Stimulated activated CD4-positive, alpha-beta T cell treated with anti-CD3 and anti-CD28 coated beads, Interleukin-1b, Interleukin-23, amount 100 ng/mL, for 4 hours (primary cell): ENCODE measurements around the gene YY2.
"Not testable (repeated sequence)": the region's sequence is repeated elsewhere in the genome, so short reads cannot be mapped to it uniquely, and the experiment has no call there.

Experiments
- DNase-seq, 2 donors: peaks; one replicate each; pipeline ENCODE4 v3.0.0-alpha.2; 2020; ENCODE audit warnings: low read depth in 2 of 2

YY2 gene

GRCh38 chrX:21855937-21856415 is at the start of gene YY2:
TSS of gene YY2 (plus strand) at chrX:21855987. CDS start at chrX:21856485, 498 bp downstream.
- no peak for DNase-seq

- DNase-seq: no peak
Observed at GRCh38 chrX:21806691-21807090, 49.1 kb upstream of the YY2 start.

GRCh38 chrX:21811832-21812231 is 44.0 kb upstream of the YY2 start:
- no peak for DNase-seq

GRCh38 chrX:21812628-21813027 is 43.2 kb upstream of the YY2 start:
- DNase-seq: no peak

- no peak for DNase-seq
Observed at GRCh38 chrX:21813612-21814368, 42.0 kb upstream of the YY2 start.

- DNase-seq: no peak
Observed at GRCh38 chrX:21816136-21816535, 39.7 kb upstream of the YY2 start.

- DNase-seq: not testable (repeated sequence)
Observed at GRCh38 chrX:21820170-21820569, 35.6 kb upstream of the YY2 start.

GRCh38 chrX:21821875-21822274 is 33.9 kb upstream of the YY2 start:
- no peak for DNase-seq

- no peak for DNase-seq
Observed at GRCh38 chrX:21831496-21831895, 24.3 kb upstream of the YY2 start.

- no peak for DNase-seq
Observed at GRCh38 chrX:21837056-21837455, 18.7 kb upstream of the YY2 start.

GRCh38 chrX:21838937-21839333 is 16.9 kb upstream of the YY2 start:
- no peak for DNase-seq

- DNase-seq: peak; percentile 62 to 75
Observed at GRCh38 chrX:21839334-21840192, 16.2 kb upstream of the YY2 start, which contains the start of gene MBTPS2. TSS of gene MBTPS2 (plus strand) at chrX:21839617. CDS start at chrX:21839735, 118 bp downstream.

- no peak for DNase-seq
Observed at GRCh38 chrX:21840193-21840545, 15.6 kb upstream of the YY2 start.

- DNase-seq: no peak
Observed at GRCh38 chrX:21843179-21843578, 12.6 kb upstream of the YY2 start.

- no peak for DNase-seq
Observed at GRCh38 chrX:21845096-21845495, 10.7 kb upstream of the YY2 start.

- no peak for DNase-seq
Observed at GRCh38 chrX:21847342-21847741, 8.4 kb upstream of the YY2 start.

- no peak for DNase-seq
Observed at GRCh38 chrX:21853578-21853977, 2.2 kb upstream of the YY2 start.

GRCh38 chrX:21856504-21856903 is 717 bp downstream of the YY2 start:
- DNase-seq: no peak

GRCh38 chrX:21863241-21863640 is 7.5 kb downstream of the YY2 start:
- no peak for DNase-seq

- no peak for DNase-seq
Observed at GRCh38 chrX:21865436-21865835, 9.6 kb downstream of the YY2 start.

GRCh38 chrX:21870494-21870893 is 14.7 kb downstream of the YY2 start:
- DNase-seq: no peak

GRCh38 chrX:21873063-21873775 is 17.4 kb downstream of the YY2 start:
- no peak for DNase-seq
